Measurements from ENCODE around the gene TMEM69. TPM values are rescaled to one million over a fixed set of nuclear protein-coding genes. Genes with fewer than 3 reads are reported as not detected.

Gene TMEM69
- total and polyA plus RNA-seq, 2 of the 8 experiments (the other 6 are each of a cell fraction or from before 2014, with no cell fraction given), result 39.0 to 123 TPM

DNA sequence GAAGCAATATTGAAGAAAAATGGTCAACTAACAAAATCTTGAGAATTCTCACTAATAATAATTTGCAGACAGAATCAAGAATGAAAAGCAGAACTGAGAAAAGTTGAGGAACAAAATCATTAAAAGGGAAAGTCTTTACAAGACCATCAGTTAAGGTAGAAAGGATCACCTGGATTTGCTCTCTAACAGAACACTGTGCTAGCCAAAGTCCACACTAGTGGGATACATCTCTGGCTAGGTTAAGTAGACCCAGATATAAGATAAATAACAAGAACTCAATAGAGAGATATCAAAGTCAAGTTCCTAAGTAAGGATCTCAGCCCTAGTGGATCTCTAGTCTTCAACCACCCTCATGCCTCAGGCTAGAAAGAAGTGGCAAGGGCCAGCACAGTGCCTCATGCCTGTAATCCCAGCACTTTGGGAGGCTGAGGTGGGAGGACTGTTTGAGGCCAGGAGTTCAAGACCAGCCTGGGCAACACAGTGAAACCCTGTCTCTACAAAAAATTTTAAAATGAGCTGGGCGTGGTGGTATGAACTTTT lies 42.9 kb downstream of the TMEM69 start:
- Histone ChIP-seq H3K23ac (ENCODE audit: insufficient read length) (no peak overlapping the region), H3K27ac (ENCODE audit: low read depth, low read length) (no peak overlapping the region), H4K20me1 (replicated peaks in 1 of 2; ENCODE audit: control insufficient read depth in 1 of 2, insufficient read depth in 2 of 2, low read length in 2 of 2) (no peaks in the 10 kb centered on the region), H2AFZ (ENCODE audit: low read length) (no peak overlapping the region), H3K79me1 (ENCODE audit: low read depth, low read length) (no peaks in the 10 kb centered on the region), H4K8ac (ENCODE audit: extremely low read depth, insufficient read depth, low read length) (no peak overlapping the region), H4K5ac (ENCODE audit: insufficient read length, low read depth, low read length) (no peak overlapping the region), H3K27me3 (replicated peaks in 1 of 4; ENCODE audit: control insufficient read depth in 3 of 4, extremely low read depth in 1 of 4, insufficient read depth in 3 of 4, low read length in 3 of 4) (no peaks in the 10 kb centered on the region), H3K4me1 (replicated peaks in 1 of 4; ENCODE audit: control insufficient read depth in 3 of 4, insufficient read depth in 4 of 4, low read length in 3 of 4) (peaks cover 0 to 4% (median 3%) of the 10 kb centered on the region in 4 experiments; a peak in 3 of 7 replicates), H3K4ac (replicated peaks; ENCODE audit: insufficient read length, low read depth, low read length) (no peak overlapping the region), H3K36me3 (ENCODE audit: control insufficient read depth in 2 of 4, insufficient read depth in 4 of 4, low read length in 3 of 4) (no peaks in the 10 kb centered on the region), H4K91ac (replicated peaks; ENCODE audit: insufficient read length, low read length) (no peak overlapping the region), H2BK15ac (ENCODE audit: low read length) (no peak overlapping the region), H3K9me3 (ENCODE audit: insufficient read depth in 2 of 2, low read depth in 1 of 2, low read length in 1 of 2) (no peaks in the 10 kb centered on the region), H3K56ac (replicated peaks; ENCODE audit: insufficient read length, low read depth, low read length) (no peak overlapping the region), H3K14ac (ENCODE audit: insufficient read length) (no peak overlapping the region), H2BK5ac (ENCODE audit: low read depth, low read length) (no peak overlapping the region), H2BK20ac (ENCODE audit: low read length) (no peak overlapping the region), H3K4me3 (ENCODE audit: extremely low read depth in 1 of 4, insufficient read depth in 2 of 4, low read depth in 3 of 4, low read length in 4 of 4) (no peak overlapping the region), H3K9ac (replicated peaks in 1 of 4; ENCODE audit: extremely low read depth in 1 of 4, low read depth in 3 of 4, low read length in 3 of 4) (no peak overlapping the region), H2AK5ac (ENCODE audit: low read depth, low read length) (no peak overlapping the region), H2BK120ac (replicated peaks; ENCODE audit: low read depth, low read length) (no peak overlapping the region), H3K18ac (ENCODE audit: extremely low read depth, low read length) (no peak overlapping the region), H2BK12ac (ENCODE audit: low read depth, low read length) (no peak overlapping the region), H3K23me2 (ENCODE audit: low read depth, low read length) (no peaks in the 10 kb centered on the region; the same call in 1 of the 2 replicates), H3K4me2 (ENCODE audit: insufficient read depth in 1 of 2, low read depth in 2 of 2, low read length in 2 of 2) (peak overlapping the region in 1 of 2 experiments; percentile 15; a peak in 1 of 4 replicates), H3K79me2 (ENCODE audit: control insufficient read depth in 1 of 2, insufficient read depth in 2 of 2, low read length in 2 of 2) (no peaks in the 10 kb centered on the region)
- TF ChIP-seq BCL11A (IDR thresholded peaks at IDR 0.05; ENCODE audit: low read depth in 2 of 2, low read length in 2 of 2), result no peak
- TF ChIP-seq JUND (IDR thresholded peaks at IDR 0.05; ENCODE audit: low read length), result no peak
- TF ChIP-seq KDM5A (IDR thresholded peaks at IDR 0.05; ENCODE audit: low read length), result no peak
- TF ChIP-seq RFX5 (IDR thresholded peaks at IDR 0.05; ENCODE audit: borderline replicate concordance, low read depth, low read length), result no peak
- TF ChIP-seq SIRT6 (IDR thresholded peaks at IDR 0.05; ENCODE audit: low read length), result no peak
- no peak for TF ChIP-seq KDM4A (IDR thresholded peaks at IDR 0.05; ENCODE audit: low read depth, low read length, severe bottlenecking)
- TF ChIP-seq TAF7 (optimal IDR thresholded peaks at IDR 0.05; ENCODE audit: borderline replicate concordance, low read depth, low read length), result no peak
- no peak for TF ChIP-seq CHD1 (IDR thresholded peaks at IDR 0.05; ENCODE audit: low read depth, low read length)
- FAIRE-seq (no peak), DNase-seq (ENCODE audit: low read depth in 1 of 2, low spot score in 2 of 2) (no peak)
- ChIA-PET POLR2A (ENCODE audit: partially characterized antibody) (interaction anchor here (0.9 to 1.4 kb wide), 2 partner anchors 34 to 146 kb away, joined by 3 to 4 read pairs; no protein-coding TSS in a partner anchor), CTCF (ENCODE audit: partially characterized antibody) (no interaction called here)
- WGBS, 2 experiments (ENCODE audit: extremely low coverage in 1 of 2, insufficient coverage in 1 of 2, insufficient read length in 1 of 2, insufficient replicate concordance in 2 of 2, low coverage in 1 of 2, low lambda C conversion rate in 2 of 2, missing lambda C conversion rate in 1 of 2), result 100% methylated on average over 1 of the region's 1 CpG; no CpG with 5 or more reads in 1 of the 2 experiments
